Fibroblast of villous mesenchyme (primary cell): ENCODE measurements around the gene ANAPC4. TPM values are rescaled to one million over a fixed set of nuclear protein-coding genes. Genes with fewer than 3 reads are reported as not detected.
A peak's percentile ranks its signal among the peaks of the same experiment; 100 is the strongest.

Experiments
- DNase-seq: peaks from one replicate; pipeline ENCODE4 v3.0.0-alpha.2; 2010; ENCODE audit warnings: low read depth
- H3K4me3 ChIP-seq: 2 replicates; pipeline ENCODE4 v1.5.1; 2011; ENCODE audit warnings: low read depth, mild to moderate bottlenecking, low read length
- CTCF ChIP-seq: IDR thresholded peaks from 2 replicates; pipeline ENCODE4 v1.5.1; 2012; ENCODE audit warnings: low read depth, mild to moderate bottlenecking, low read length; ENCODE audit not compliant: insufficient read depth
- total RNA-seq: library from RNA; depleted of rRNA; stranded (reverse); fragments of >200 nt; gene quantifications from 2 replicates; pipeline ENCODE4 v1.2.3, GENCODE V29; 2012

Gene ANAPC4
- total RNA-seq, 1 donor = 27.6 TPM

- no peak for DNase-seq
- no peak for TF ChIP-seq CTCF
These were observed 50.8 kb downstream of the ANAPC4 start for GRCh38 chr4:25427871-25428270.

GRCh38 chr4:25430630-25431029 lies 53.6 kb downstream of the ANAPC4 start:
- no peak overlapping the region for H3K4me3 ChIP-seq
- no peak for TF ChIP-seq CTCF
- no peak for DNase-seq

More at GRCh38 chr4:25427871-25428270, 50.8 kb downstream of the ANAPC4 start:
- H3K4me3 ChIP-seq = no peak overlapping the region

GRCh38 chr4:25433966-25434827 lies 57.1 kb downstream of the ANAPC4 start:
- H3K4me3 ChIP-seq = no peak overlapping the region
- DNase-seq = no peak
- no peak for TF ChIP-seq CTCF

GRCh38 chr4:25437926-25438325 lies 60.9 kb downstream of the ANAPC4 start:
- no peak for DNase-seq
- H3K4me3 ChIP-seq = no peak overlapping the region
- TF ChIP-seq CTCF = no peak

GRCh38 chr4:25439918-25440477 lies 62.9 kb downstream of the ANAPC4 start:
- no peak overlapping the region for H3K4me3 ChIP-seq
- peak; percentile 95 for TF ChIP-seq CTCF
- peak; percentile 69 for DNase-seq

DNA sequence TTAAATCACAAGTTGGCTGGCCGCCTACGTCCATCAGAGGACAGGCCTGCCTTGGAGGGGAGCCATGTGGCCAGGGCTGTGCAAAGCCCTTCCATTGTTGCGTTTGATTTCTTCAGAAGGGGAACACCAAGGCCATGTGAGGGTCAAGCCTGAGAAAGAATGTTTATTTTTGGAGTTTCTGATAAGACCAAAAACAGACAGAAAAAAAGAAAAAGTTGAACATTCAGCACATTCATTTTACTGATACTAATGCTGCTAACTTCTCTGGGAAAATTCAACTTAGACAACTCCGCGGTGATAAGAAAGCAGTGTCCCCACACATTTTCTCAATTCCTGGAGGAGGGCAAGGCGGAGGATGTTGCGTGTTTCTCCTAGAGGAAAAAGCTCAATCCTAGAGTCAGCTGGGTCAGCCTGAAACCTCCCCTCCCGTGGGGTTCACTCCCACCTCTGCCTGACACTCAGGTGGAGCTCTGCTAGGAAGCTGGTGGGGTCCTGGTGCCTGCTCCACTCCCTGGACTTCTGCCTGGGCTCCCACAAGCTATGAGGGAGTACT lies 63.5 kb downstream of the ANAPC4 start:
- TF ChIP-seq CTCF = no peak
- no peak for DNase-seq
- no peak overlapping the region for H3K4me3 ChIP-seq
